GM12865 (cell line): ENCODE measurements around the gene DDX60.

Experiments used
- DNase-seq: peaks from one replicate; pipeline ENCODE4 v3.0.0; 2010; ENCODE audit warnings: low read depth
- H3K4me3 ChIP-seq: 2 replicates; pipeline ENCODE4 v1.5.1; 2011; ENCODE audit warnings: mild to moderate bottlenecking, low read depth, low read length, control low read depth
- CTCF ChIP-seq: IDR thresholded peaks from 2 replicates; pipeline ENCODE4 v1.5.1; 2011; ENCODE audit warnings: low read length, control low read depth, low read depth, inconsistent platforms; ENCODE audit not compliant: insufficient read depth; ENCODE audit errors: missing control alignments

The DDX60 gene

GRCh38 chr4:168272488-168272887 is 46.1 kb downstream of the DDX60 start:
- H3K4me3 ChIP-seq: no peak overlapping the region
- no peak for TF ChIP-seq CTCF
- DNase-seq: no peak

GRCh38 chr4:168269896-168270295 is 48.7 kb downstream of the DDX60 start:
- DNase-seq: no peak
- no peak overlapping the region for H3K4me3 ChIP-seq
- TF ChIP-seq CTCF: no peak

- DNase-seq: no peak
- no peak overlapping the region for H3K4me3 ChIP-seq
- TF ChIP-seq CTCF: no peak
Observed at GRCh38 chr4:168265327-168265726, 53.2 kb downstream of the DDX60 start.

- no peak for DNase-seq
- no peak for TF ChIP-seq CTCF
- no peak overlapping the region for H3K4me3 ChIP-seq
Observed at GRCh38 chr4:168264903-168265302, 53.6 kb downstream of the DDX60 start.

GRCh38 chr4:168263039-168263438 is 55.5 kb downstream of the DDX60 start:
- no peak for TF ChIP-seq CTCF
- no peak for DNase-seq
- H3K4me3 ChIP-seq: no peak overlapping the region

- H3K4me3 ChIP-seq: no peak overlapping the region
- DNase-seq: no peak
- no peak for TF ChIP-seq CTCF
Observed at GRCh38 chr4:168259096-168259495, 59.5 kb downstream of the DDX60 start.

GRCh38 chr4:168257768-168258167 is 60.8 kb downstream of the DDX60 start:
- no peak overlapping the region for H3K4me3 ChIP-seq
- DNase-seq: no peak
- no peak for TF ChIP-seq CTCF
